Measurements from ENCODE around the gene GGT7. TPM values are rescaled to one million over a fixed set of nuclear protein-coding genes. Genes with fewer than 3 reads are reported as not detected.
"Not testable (repeated sequence)": the region's sequence is repeated elsewhere in the genome, so short reads cannot be mapped to it uniquely, and the experiment has no call there.

The GGT7 gene
- total and polyA plus RNA-seq, 8 donors: 12.1 to 30.3 (median 15.7) TPM

DNA sequence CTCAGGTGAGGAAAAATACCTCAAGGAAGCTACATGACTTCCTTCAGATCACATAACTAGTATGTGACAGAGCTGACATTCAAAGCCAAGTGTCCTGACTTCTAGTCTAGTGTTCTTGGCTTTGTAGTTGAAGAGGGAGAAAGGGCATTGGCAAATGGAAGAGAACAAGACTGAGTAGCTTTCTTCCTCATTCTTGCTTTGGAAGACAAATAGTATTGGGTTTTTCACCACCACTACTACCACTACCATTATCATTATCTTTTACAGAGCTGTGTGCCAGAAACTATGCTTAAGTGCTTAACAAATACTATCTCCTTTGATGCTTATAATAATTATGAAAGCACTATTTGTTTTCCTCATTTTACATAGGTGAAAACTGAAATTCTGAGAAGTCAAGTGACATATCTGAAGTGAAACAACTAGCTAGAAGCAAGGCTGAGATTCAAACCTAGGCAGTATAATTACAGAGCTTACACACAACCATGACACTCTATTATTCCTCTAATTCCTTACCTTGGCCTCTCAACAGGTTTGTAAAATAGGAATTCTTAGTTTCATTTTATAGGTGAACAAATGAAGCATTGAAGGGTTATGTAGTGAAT lies 10.5 kb upstream of the GGT7 start:
- ATAC-seq (no peak), DNase-seq (no peak), FAIRE-seq (no peak)
- Histone ChIP-seq H3K27ac (no peak overlapping the region), H3K9me3 (no peaks in the 10 kb centered on the region), H3K27me3 (no peaks in the 10 kb centered on the region), H3K36me3 (peaks cover 0 to 8% (median 4%) of the 10 kb centered on the region in 3 donors), H3K4me1 (peaks cover 4 to 10% (median 10%) of the 10 kb centered on the region in 3 donors), H3K4me3 (no peak overlapping the region)
- TF ChIP-seq, protein P1, sequence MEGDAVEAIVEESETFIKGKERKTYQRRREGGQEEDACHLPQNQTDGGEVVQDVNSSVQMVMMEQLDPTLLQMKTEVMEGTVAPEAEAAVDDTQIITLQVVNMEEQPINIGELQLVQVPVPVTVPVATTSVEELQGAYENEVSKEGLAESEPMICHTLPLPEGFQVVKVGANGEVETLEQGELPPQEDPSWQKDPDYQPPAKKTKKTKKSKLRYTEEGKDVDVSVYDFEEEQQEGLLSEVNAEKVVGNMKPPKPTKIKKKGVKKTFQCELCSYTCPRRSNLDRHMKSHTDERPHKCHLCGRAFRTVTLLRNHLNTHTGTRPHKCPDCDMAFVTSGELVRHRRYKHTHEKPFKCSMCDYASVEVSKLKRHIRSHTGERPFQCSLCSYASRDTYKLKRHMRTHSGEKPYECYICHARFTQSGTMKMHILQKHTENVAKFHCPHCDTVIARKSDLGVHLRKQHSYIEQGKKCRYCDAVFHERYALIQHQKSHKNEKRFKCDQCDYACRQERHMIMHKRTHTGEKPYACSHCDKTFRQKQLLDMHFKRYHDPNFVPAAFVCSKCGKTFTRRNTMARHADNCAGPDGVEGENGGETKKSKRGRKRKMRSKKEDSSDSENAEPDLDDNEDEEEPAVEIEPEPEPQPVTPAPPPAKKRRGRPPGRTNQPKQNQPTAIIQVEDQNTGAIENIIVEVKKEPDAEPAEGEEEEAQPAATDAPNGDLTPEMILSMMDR (IDR thresholded peaks at IDR 0.05): no peak
- intact Hi-C loops (cut with DNase I): no loop called here

GRCh38 chr20:34881689-34882088 lies 9.0 kb upstream of the GGT7 start:
- intact Hi-C loops (cut with DNase I): no loop called here
- H3K4me3 ChIP-seq: no peak overlapping the region
- WGBS, 2 donors: 47 to 70% methylated on average over 2 of the region's 2 CpGs
- H3K9me3 ChIP-seq: no peaks in the 10 kb centered on the region
- H3K4me1 ChIP-seq: peaks cover 4 to 10% (median 9%) of the 10 kb centered on the region in 3 donors
- TF ChIP-seq, protein P1 (IDR thresholded peaks at IDR 0.05): no peak
- H3K27me3 ChIP-seq: no peaks in the 10 kb centered on the region
- DNase-seq (no peak), FAIRE-seq (no peak), ATAC-seq (no peak)
- no peak overlapping the region for H3K27ac ChIP-seq
- peaks cover 0 to 8% (median 4%) of the 10 kb centered on the region in 3 donors for H3K36me3 ChIP-seq

GRCh38 chr20:34880971-34881370 lies 8.3 kb upstream of the GGT7 start:
- H3K27ac ChIP-seq; FAIRE-seq; H3K4me1 ChIP-seq; H3K4me3 ChIP-seq; H3K27me3 ChIP-seq; H3K9me3 ChIP-seq; intact Hi-C loops (cut with DNase I); H3K36me3 ChIP-seq; ATAC-seq; DNase-seq: not testable (repeated sequence)
- 83 to 90% methylated on average over 7 of the region's 7 CpGs for WGBS, 2 donors

GRCh38 chr20:34880215-34880850 lies 7.7 kb upstream of the GGT7 start:
- H3K4me3 ChIP-seq: no peak overlapping the region
- no peak for FAIRE-seq
- ATAC-seq: no peak
- peaks cover 0 to 3% (median 0%) of the 10 kb centered on the region in 3 donors for H3K4me1 ChIP-seq
- H3K9me3 ChIP-seq: no peaks in the 10 kb centered on the region
- peaks cover 0 to 8% (median 4%) of the 10 kb centered on the region in 3 donors for H3K36me3 ChIP-seq
- H3K27me3 ChIP-seq: no peaks in the 10 kb centered on the region
- TF ChIP-seq, protein P1 (IDR thresholded peaks at IDR 0.05): no peak
- intact Hi-C loops (cut with DNase I): no loop called here
- H3K27ac ChIP-seq: no peak overlapping the region
- WGBS, 2 donors: 71 to 76% methylated on average over 6 of the region's 6 CpGs
- no peak for DNase-seq

- no peaks in the 10 kb centered on the region for H3K27me3 ChIP-seq
- intact Hi-C loops (cut with DNase I): loop anchor here in 1 of 3 donors (10.0 kb wide), 1 partner anchor 78 kb away; the partner anchor contains the start of genes GSS and MYH7B
- TF ChIP-seq, protein P1 (IDR thresholded peaks at IDR 0.05): no peak
- no peaks in the 10 kb centered on the region for H3K36me3 ChIP-seq
- peak in 4 of 6 donors; percentile 99 to 100 (median 100) for DNase-seq
- H3K4me3 ChIP-seq: peak within 1 kb of the TSS; percentile 42 to 83 (median 70)
- H3K9me3 ChIP-seq: no peaks in the 10 kb centered on the region
- WGBS, 2 donors: 1% methylated on average over 61 to 63 of the region's 63 CpGs
- peaks cover 0 to 15% (median 6%) of the 10 kb centered on the region in 3 donors for H3K4me1 ChIP-seq
- FAIRE-seq: no peak
- peak within 1 kb of the TSS; percentile 50 to 82 (median 60) for H3K27ac ChIP-seq
- peak; percentile 32 to 89 (median 86) for ATAC-seq
Observed at GRCh38 chr20:34876406-34877282, 4.0 kb upstream of the GGT7 start, which contains the start of gene ACSS2. ACSS2 (plus strand) TSS chr20:34876612; CDS start chr20:34876646, 34 bp downstream.

Data from pancreas (tissue), 10 donors.